ENCODE results near the gene CD34. TPM values are rescaled to one million over a fixed set of nuclear protein-coding genes. Genes with fewer than 3 reads are reported as not detected.

CD34 gene
- total RNA-seq, 4 donors from 2014 or later: 20.7 to 38.8 (median 27.8) TPM

GRCh38 chr1:207901041-207901653 is 9.8 kb downstream of the CD34 start:
- no peak overlapping the region for H3K4me3 ChIP-seq (replicated peaks in 1 of 3)
- intact Hi-C loops (cut with DNase I): no loop called here
- no peaks in the 10 kb centered on the region for H3K36me3 ChIP-seq
- H3K27ac ChIP-seq: no peak overlapping the region
- H3K27me3 ChIP-seq: no peaks in the 10 kb centered on the region
- H3K9me3 ChIP-seq: no peaks in the 10 kb centered on the region
- peaks cover 0 to 17% of the 10 kb centered on the region in 2 donors for H3K4me1 ChIP-seq
- TF ChIP-seq CTCF (IDR thresholded peaks at IDR 0.05) (no peak), POLR2A (IDR thresholded peaks at IDR 0.05) (no peak)
- DNase-seq: no peak
- WGBS, 2 donors: 100% methylated on average over 2 of the region's 2 CpGs

- H3K4me1 ChIP-seq: peaks cover 0 to 12% of the 10 kb centered on the region in 2 donors
- H3K4me3 ChIP-seq (replicated peaks in 1 of 3): no peak overlapping the region
- H3K27ac ChIP-seq: no peak overlapping the region
- no peak for DNase-seq
- no peaks in the 10 kb centered on the region for H3K9me3 ChIP-seq
- intact Hi-C loops (cut with DNase I): loop anchor here (5.0 kb wide), 1 partner anchor 63 kb away; no protein-coding TSS in a partner anchor
- 74 to 82% methylated on average over 3 of the region's 3 CpGs for WGBS, 2 donors
- TF ChIP-seq CTCF (IDR thresholded peaks at IDR 0.05): no peak
- no peak for TF ChIP-seq POLR2A (IDR thresholded peaks at IDR 0.05)
- H3K27me3 ChIP-seq: no peaks in the 10 kb centered on the region
- no peaks in the 10 kb centered on the region for H3K36me3 ChIP-seq
Observed at GRCh38 chr1:207898836-207899235, 12.1 kb downstream of the CD34 start.

GRCh38 chr1:207898260-207898659 is 12.7 kb downstream of the CD34 start:
- no peak overlapping the region for H3K27ac ChIP-seq
- WGBS, 2 donors: 62 to 80% methylated on average over 2 of the region's 2 CpGs
- intact Hi-C loops (cut with DNase I): loop anchor here (5.0 kb wide), 1 partner anchor 64 kb away; no protein-coding TSS in a partner anchor
- no peaks in the 10 kb centered on the region for H3K9me3 ChIP-seq
- H3K27me3 ChIP-seq: no peaks in the 10 kb centered on the region
- no peak for TF ChIP-seq CTCF (IDR thresholded peaks at IDR 0.05)
- no peak for TF ChIP-seq POLR2A (IDR thresholded peaks at IDR 0.05)
- H3K36me3 ChIP-seq: no peaks in the 10 kb centered on the region
- peaks cover 0 to 10% of the 10 kb centered on the region in 2 donors for H3K4me1 ChIP-seq
- no peak overlapping the region for H3K4me3 ChIP-seq (replicated peaks in 1 of 3)
- DNase-seq: no peak

- DNase-seq: no peak
- H3K9me3 ChIP-seq: no peaks in the 10 kb centered on the region
- whole genome bisulfite sequencing, 2 donors: 27 to 34% methylated on average over 2 of the region's 2 CpGs
- no peaks in the 10 kb centered on the region for H3K27me3 ChIP-seq
- intact Hi-C loops (cut with DNase I): loop anchor here (5.0 kb wide), 1 partner anchor 65 kb away; no protein-coding TSS in a partner anchor
- H3K36me3 ChIP-seq: no peaks in the 10 kb centered on the region
- TF ChIP-seq CTCF (IDR thresholded peaks at IDR 0.05) (peak in 5 of 6 experiments; percentile 19 to 63 (median 29)), POLR2A (IDR thresholded peaks at IDR 0.05) (no peak)
- no peaks in the 10 kb centered on the region for H3K4me1 ChIP-seq
- peak overlapping the region in 1 of 3 donors; percentile 34 for H3K27ac ChIP-seq
- H3K4me3 ChIP-seq (replicated peaks in 1 of 3): no peak overlapping the region
Observed at GRCh38 chr1:207897188-207897587, 13.7 kb downstream of the CD34 start.

- H3K4me1 ChIP-seq: peaks cover 0 to 5% of the 10 kb centered on the region in 2 donors
- H3K4me3 ChIP-seq (replicated peaks in 1 of 3): no peak overlapping the region
- TF ChIP-seq POLR2A (IDR thresholded peaks at IDR 0.05) (no peak), CTCF (IDR thresholded peaks at IDR 0.05) (no peak)
- H3K27me3 ChIP-seq: no peaks in the 10 kb centered on the region
- DNase-seq: no peak
- no peak overlapping the region for H3K27ac ChIP-seq
- intact Hi-C loops (cut with DNase I): loop anchor here (5.0 kb wide), 1 partner anchor 66 kb away; no protein-coding TSS in a partner anchor
- no peaks in the 10 kb centered on the region for H3K36me3 ChIP-seq
- no peaks in the 10 kb centered on the region for H3K9me3 ChIP-seq
Observed at GRCh38 chr1:207896547-207896946, 14.4 kb downstream of the CD34 start.
